ENCODE measurements around the gene BRIX1. TPM values are rescaled to one million over a fixed set of nuclear protein-coding genes. Genes with fewer than 3 reads are reported as not detected.
A peak's percentile ranks its signal among the peaks of the same experiment; 100 is the strongest.

Gene BRIX1
- polyA plus RNA-seq, 1 donor (not counting 4 experiments of a cell fraction or from before 2014, with no cell fraction given): 63.0 TPM

DNA sequence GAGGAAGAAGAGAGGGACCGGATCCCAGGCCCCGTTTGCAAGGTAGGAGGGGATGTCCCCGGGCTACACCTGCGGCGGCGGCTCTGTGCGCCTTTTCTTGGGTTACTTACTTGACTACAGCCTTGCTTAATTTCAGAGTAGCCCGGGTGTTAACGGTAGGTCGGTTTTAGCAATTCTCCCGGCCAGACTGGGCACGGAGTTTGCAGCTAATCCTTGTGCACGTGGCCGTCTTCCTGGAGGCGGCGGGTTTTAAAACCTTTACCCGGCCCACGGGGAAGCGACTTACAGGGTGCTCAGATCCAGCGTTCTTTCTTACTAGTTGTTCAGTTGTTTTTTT, 313 bp downstream of the BRIX1 start:
- H3K27me3 ChIP-seq (ENCODE audit: control insufficient read depth, extremely low read depth, insufficient read depth, low read length): no peaks in the 10 kb centered on the region
- dilution Hi-C loops (cut with MboI; ENCODE audit: extremely low pct_ligation_motif_present, low sequenced_read_pairs): no loop called here
- FAIRE-seq: no peak
- DNase-seq (ENCODE audit: low read depth, low spot score): no peak
- H4K20me1 ChIP-seq (ENCODE audit: control insufficient read depth, extremely low read depth, insufficient read depth, low read length): no peaks in the 10 kb centered on the region
- H3K9me1 ChIP-seq (ENCODE audit: control insufficient read depth, extremely low read depth, insufficient read depth, low read length): no peaks in the 10 kb centered on the region
- H2AFZ ChIP-seq (ENCODE audit: control insufficient read depth, low read length): peak overlapping the region; percentile 97
- H3K4me2 ChIP-seq (ENCODE audit: control insufficient read depth, extremely low read depth, insufficient read depth, low read depth, low read length): peak overlapping the region; percentile 67
- peak overlapping the region; percentile 82 for H3K27ac ChIP-seq (ENCODE audit: control insufficient read depth, insufficient read depth, low read length)
- H3K4me1 ChIP-seq (ENCODE audit: control insufficient read depth, extremely low read depth, insufficient read depth, low read length): peaks cover 11% of the 10 kb centered on the region
- H3K36me3 ChIP-seq (ENCODE audit: control insufficient read depth in 2 of 2, extremely low read depth in 1 of 2, insufficient read depth in 2 of 2, low read length in 2 of 2): peaks cover 4 to 6% of the 10 kb centered on the region in 2 experiments
- peaks cover 62% of the 10 kb centered on the region for H3K79me2 ChIP-seq (ENCODE audit: control insufficient read depth, insufficient read depth, low read length)
- TF ChIP-seq, protein P1, sequence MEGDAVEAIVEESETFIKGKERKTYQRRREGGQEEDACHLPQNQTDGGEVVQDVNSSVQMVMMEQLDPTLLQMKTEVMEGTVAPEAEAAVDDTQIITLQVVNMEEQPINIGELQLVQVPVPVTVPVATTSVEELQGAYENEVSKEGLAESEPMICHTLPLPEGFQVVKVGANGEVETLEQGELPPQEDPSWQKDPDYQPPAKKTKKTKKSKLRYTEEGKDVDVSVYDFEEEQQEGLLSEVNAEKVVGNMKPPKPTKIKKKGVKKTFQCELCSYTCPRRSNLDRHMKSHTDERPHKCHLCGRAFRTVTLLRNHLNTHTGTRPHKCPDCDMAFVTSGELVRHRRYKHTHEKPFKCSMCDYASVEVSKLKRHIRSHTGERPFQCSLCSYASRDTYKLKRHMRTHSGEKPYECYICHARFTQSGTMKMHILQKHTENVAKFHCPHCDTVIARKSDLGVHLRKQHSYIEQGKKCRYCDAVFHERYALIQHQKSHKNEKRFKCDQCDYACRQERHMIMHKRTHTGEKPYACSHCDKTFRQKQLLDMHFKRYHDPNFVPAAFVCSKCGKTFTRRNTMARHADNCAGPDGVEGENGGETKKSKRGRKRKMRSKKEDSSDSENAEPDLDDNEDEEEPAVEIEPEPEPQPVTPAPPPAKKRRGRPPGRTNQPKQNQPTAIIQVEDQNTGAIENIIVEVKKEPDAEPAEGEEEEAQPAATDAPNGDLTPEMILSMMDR (optimal IDR thresholded peaks at IDR 0.05 in 1 of 3, IDR thresholded peaks at IDR 0.05 in 1 of 3, conservative IDR thresholded peaks at IDR 0.05 in 1 of 3; ENCODE audit: extremely low read depth in 1 of 3, insufficient read depth in 2 of 3, low read length in 3 of 3): no peak
- no peak for TF ChIP-seq EZH2 (IDR thresholded peaks at IDR 0.05; ENCODE audit: low read length)
- no peaks in the 10 kb centered on the region for H3K9me3 ChIP-seq (ENCODE audit: control insufficient read depth, low read depth, low read length)
- peak overlapping the region; percentile 85 to 99 (median 86) for H3K4me3 ChIP-seq (ENCODE audit: control insufficient read depth in 2 of 3, extremely low read depth in 1 of 3, insufficient read depth in 2 of 3, low read depth in 1 of 3, low read length in 3 of 3)
- peak overlapping the region; percentile 91 for H3K9ac ChIP-seq (ENCODE audit: control insufficient read depth, extremely low read depth, insufficient read depth, low read length)

DNA sequence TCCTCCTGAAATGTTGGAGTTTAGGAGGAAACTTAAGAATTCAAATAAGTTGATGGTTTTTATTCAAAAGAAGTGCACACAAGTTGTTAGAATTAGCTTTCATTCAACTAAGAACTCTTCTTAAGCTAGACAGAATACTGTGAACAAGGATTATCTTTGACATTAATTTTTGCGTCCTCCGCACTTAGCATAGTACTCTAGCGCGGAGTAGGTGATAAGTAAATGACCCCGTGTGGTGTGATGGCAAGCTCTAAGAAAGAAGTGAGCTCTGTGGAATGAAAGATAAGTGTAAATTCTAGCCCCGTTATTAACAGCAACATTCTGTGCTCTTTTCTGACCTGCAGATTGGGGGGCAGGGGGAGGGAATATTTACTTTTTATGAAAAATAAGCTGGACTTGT, 1.0 kb downstream of the BRIX1 start:
- Histone ChIP-seq H3K9ac (ENCODE audit: control insufficient read depth, extremely low read depth, insufficient read depth, low read length) (peak overlapping the region; percentile 91), H3K4me1 (ENCODE audit: control insufficient read depth, extremely low read depth, insufficient read depth, low read length) (peaks cover 11% of the 10 kb centered on the region), H3K27ac (ENCODE audit: control insufficient read depth, insufficient read depth, low read length) (peak overlapping the region; percentile 82), H3K4me2 (ENCODE audit: control insufficient read depth, extremely low read depth, insufficient read depth, low read depth, low read length) (peak overlapping the region; percentile 67), H3K27me3 (ENCODE audit: control insufficient read depth, extremely low read depth, insufficient read depth, low read length) (no peaks in the 10 kb centered on the region), H3K9me1 (ENCODE audit: control insufficient read depth, extremely low read depth, insufficient read depth, low read length) (no peaks in the 10 kb centered on the region), H2AFZ (ENCODE audit: control insufficient read depth, low read length) (no peak overlapping the region), H3K4me3 (ENCODE audit: control insufficient read depth in 2 of 3, extremely low read depth in 1 of 3, insufficient read depth in 2 of 3, low read depth in 1 of 3, low read length in 3 of 3) (peak overlapping the region; percentile 85 to 99 (median 86)), H4K20me1 (ENCODE audit: control insufficient read depth, extremely low read depth, insufficient read depth, low read length) (no peaks in the 10 kb centered on the region), H3K36me3 (ENCODE audit: control insufficient read depth in 2 of 2, extremely low read depth in 1 of 2, insufficient read depth in 2 of 2, low read length in 2 of 2) (peaks cover 3 to 4% of the 10 kb centered on the region in 2 experiments), H3K79me2 (ENCODE audit: control insufficient read depth, insufficient read depth, low read length) (peaks cover 62% of the 10 kb centered on the region), H3K9me3 (ENCODE audit: control insufficient read depth, low read depth, low read length) (no peaks in the 10 kb centered on the region)
- DNase-seq (ENCODE audit: low read depth, low spot score): no peak
- dilution Hi-C loops (cut with MboI; ENCODE audit: extremely low pct_ligation_motif_present, low sequenced_read_pairs): no loop called here
- TF ChIP-seq EZH2 (IDR thresholded peaks at IDR 0.05; ENCODE audit: low read length): no peak
- TF ChIP-seq, protein P1 (optimal IDR thresholded peaks at IDR 0.05 in 1 of 3, IDR thresholded peaks at IDR 0.05 in 1 of 3, conservative IDR thresholded peaks at IDR 0.05 in 1 of 3; ENCODE audit: extremely low read depth in 1 of 3, insufficient read depth in 2 of 3, low read length in 3 of 3): no peak
- no peak for FAIRE-seq

All from keratinocyte (primary cell).